SK-N-MC (cell line): Measurements from ENCODE around the gene PPRC1.
A peak's percentile ranks its signal among the peaks of the same experiment; 100 is the strongest.

Experiments used
- DNase-seq: peaks from one replicate; pipeline ENCODE4 v3.0.0-alpha.2; 2011; ENCODE audit warnings: low read depth, low spot score
- H3K27ac ChIP-seq: fragments of 200-600 bp; sonication (generic); 2 replicates; pipeline ENCODE4 v1.5.1; 2016; ENCODE audit warnings: mixed run types
- H3K36me3 ChIP-seq: fragments of 200-600 bp; sonication (generic); 2 replicates; pipeline ENCODE4 v1.6.1; 2017; ENCODE audit warnings: antibody characterized with exemption, low read length, mixed read lengths; ENCODE audit not compliant: insufficient read depth
- H3K4me3 ChIP-seq: fragments of 200-600 bp; sonication (generic); 2 replicates; pipeline ENCODE4 v1.5.1; 2016
- H3K9ac ChIP-seq: fragments of 200-600 bp; sonication (generic); 2 replicates; pipeline ENCODE4 v1.8.0; 2017; ENCODE audit warnings: mixed run types, mixed read lengths; ENCODE audit not compliant: insufficient read length
- H3K9me3 ChIP-seq: fragments of 200-600 bp; sonication (generic); 2 replicates; pipeline ENCODE4 v1.6.1; 2017; ENCODE audit warnings: low read depth, mild to moderate bottlenecking, antibody characterized with exemption, low read length, moderate library complexity, mixed read lengths
- EZH2 ChIP-seq: fragments of 200-600 bp; sonication (generic); IDR thresholded peaks from one replicate; pipeline ENCODE4 v1.6.1; 2017; ENCODE audit warnings: antibody characterized with exemption
- FOXP2 ChIP-seq: optimal IDR thresholded peaks from 2 replicates; pipeline ENCODE3; 2011; ENCODE audit warnings: mild to moderate bottlenecking, moderate library complexity; ENCODE audit not compliant: insufficient read depth; ENCODE audit errors: extremely low read length, control extremely low read depth
- POLR2AphosphoS5 ChIP-seq: IDR thresholded peaks from 2 replicates; pipeline ENCODE4 v1.6.1; 2012; ENCODE audit warnings: mild to moderate bottlenecking, low read depth, low read length, borderline replicate concordance

The PPRC1 gene

DNA sequence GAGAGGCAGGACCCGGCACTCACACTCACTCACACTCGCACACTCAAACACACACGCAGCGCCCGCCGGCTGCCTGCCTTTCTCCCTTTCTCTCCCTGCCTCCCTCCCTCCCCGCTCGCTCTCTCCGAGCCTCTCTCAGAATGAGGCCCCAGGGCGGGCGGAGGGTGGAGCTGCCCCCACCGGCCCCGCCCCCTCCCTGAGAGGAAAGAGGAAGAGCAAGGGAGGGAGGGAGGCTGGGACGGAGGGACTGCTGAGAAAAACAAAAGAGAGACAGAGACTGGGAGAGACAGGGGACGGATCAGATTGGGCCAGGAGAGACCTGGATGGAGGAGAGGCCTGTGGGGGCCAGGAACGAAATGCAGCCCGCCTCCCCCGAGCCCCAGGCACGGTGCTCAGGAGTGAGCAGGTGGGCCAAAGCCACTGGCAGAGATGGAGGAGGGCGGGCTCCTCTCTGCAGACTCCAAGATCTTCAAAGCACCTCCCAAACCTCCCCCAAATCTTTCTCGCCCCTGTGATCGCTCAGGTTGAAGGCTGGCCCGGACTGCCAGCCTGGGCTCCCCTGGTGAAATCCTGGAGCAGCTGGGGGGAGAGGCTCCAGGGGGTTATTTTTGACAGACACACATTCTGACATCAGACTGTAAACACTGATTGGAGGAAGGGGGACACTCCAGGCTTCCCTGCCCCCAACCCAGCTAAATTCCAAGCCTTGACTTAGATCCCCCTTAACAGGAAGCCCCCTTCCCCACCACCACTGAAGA lies 17.8 kb upstream of the PPRC1 start:
- H3K4me3 ChIP-seq, result peak overlapping the region; percentile 80
- H3K9ac ChIP-seq, result no peak overlapping the region
- DNase-seq, result no peak
- peak overlapping the region; percentile 67 for H3K27ac ChIP-seq
- TF ChIP-seq POLR2AphosphoS5, result peak; percentile 88
- no peak for TF ChIP-seq FOXP2
- no peak for TF ChIP-seq EZH2
- H3K36me3 ChIP-seq, result peaks cover 11% of the 10 kb centered on the region; the same call in 1 of the 2 replicates
- H3K9me3 ChIP-seq, result no peaks in the 10 kb centered on the region

GRCh38 chr10:102115775-102116174 lies 17.1 kb upstream of the PPRC1 start:
- peak overlapping the region; percentile 80 for H3K4me3 ChIP-seq
- TF ChIP-seq FOXP2, result no peak
- no peak for TF ChIP-seq POLR2AphosphoS5
- TF ChIP-seq EZH2, result no peak
- H3K27ac ChIP-seq, result peak overlapping the region; percentile 67
- DNase-seq, result no peak
- H3K9me3 ChIP-seq, result no peaks in the 10 kb centered on the region
- no peak overlapping the region for H3K9ac ChIP-seq
- peaks cover 3% of the 10 kb centered on the region; the same call in 1 of the 2 replicates for H3K36me3 ChIP-seq

GRCh38 chr10:102116656-102117055 lies 16.2 kb upstream of the PPRC1 start:
- no peak for TF ChIP-seq FOXP2
- no peak for TF ChIP-seq EZH2
- no peak for TF ChIP-seq POLR2AphosphoS5
- no peak for DNase-seq
- peak overlapping the region; percentile 93 for H3K27ac ChIP-seq
- H3K4me3 ChIP-seq, result peak overlapping the region; percentile 78; the same call in 1 of the 2 replicates
- H3K36me3 ChIP-seq, result no peaks in the 10 kb centered on the region
- no peak overlapping the region for H3K9ac ChIP-seq
- H3K9me3 ChIP-seq, result no peaks in the 10 kb centered on the region

DNA sequence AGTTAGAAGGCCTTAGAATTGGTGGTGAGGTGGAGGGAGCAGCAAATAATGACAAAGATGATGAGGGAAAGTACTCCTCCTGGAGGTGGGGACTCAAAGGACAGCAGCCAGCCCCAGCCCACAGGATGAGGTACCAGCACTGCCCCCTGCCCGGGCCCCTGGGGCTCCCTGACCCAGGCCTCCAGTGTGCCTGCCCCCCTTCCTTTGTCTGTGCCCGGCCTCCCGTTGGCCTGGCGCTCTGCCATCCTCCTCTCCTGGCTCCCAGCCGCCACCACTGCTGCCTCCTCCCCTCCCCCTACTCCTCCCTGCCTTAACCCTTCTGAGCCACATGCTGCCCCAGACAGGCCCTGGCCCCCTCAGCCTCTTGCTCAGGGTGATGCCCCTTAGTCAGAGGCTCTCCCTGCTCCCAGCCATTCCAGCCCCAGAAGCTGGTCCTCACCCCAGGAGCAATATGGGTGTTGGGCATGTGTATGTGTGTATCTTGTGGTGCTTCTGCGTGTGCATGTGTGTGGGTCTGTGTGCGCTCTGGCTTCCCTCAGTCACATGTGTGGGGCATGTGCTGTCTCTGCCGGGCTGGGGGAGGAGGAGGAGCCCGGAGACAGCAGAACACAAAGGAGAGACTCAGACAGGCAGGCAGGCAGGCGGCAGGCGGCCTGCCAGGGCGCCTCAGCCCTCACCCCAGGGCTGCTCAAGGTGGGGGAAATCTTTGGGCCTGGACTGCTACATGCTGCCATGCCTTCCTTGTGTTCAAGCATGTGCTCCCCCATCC lies 15.3 kb upstream of the PPRC1 start:
- no peak for DNase-seq
- TF ChIP-seq FOXP2, result no peak
- peak; percentile 62; the same call in 1 of the 2 replicates for TF ChIP-seq POLR2AphosphoS5
- peak overlapping the region; percentile 59 for H3K9ac ChIP-seq

DNA sequence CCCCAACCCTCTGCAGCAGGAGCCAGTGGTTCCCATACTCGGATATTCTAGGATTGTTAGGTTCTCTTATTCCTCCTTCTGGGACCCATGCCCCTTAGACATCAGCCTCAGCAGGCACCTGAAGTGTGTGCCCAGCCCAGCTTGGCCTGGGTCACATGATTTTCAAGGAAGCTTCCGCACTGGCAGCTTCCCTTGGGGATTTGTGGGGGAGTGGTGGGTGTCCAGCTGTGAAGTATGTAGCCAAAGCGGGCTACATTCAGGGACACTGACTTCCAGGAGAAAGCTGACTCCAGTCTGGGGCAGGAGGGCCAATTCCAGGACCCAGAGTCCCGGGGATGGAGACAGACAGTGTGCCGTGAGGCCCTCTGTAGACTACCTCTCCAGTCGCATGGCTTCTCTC lies 14.0 kb upstream of the PPRC1 start:
- Histone ChIP-seq H3K27ac (peak overlapping the region; percentile 93), H3K36me3 (no peaks in the 10 kb centered on the region), H3K4me3 (peak overlapping the region; percentile 78), H3K9me3 (no peaks in the 10 kb centered on the region), H3K9ac (peak overlapping the region; percentile 59)
- DNase-seq, result no peak
- TF ChIP-seq POLR2AphosphoS5 (no peak), EZH2 (no peak), FOXP2 (no peak)

More for the DNA sequence above, 15.3 kb upstream of the PPRC1 start:
- H3K4me3 ChIP-seq, result peak overlapping the region; percentile 78
- H3K9me3 ChIP-seq, result no peaks in the 10 kb centered on the region
- H3K36me3 ChIP-seq, result no peaks in the 10 kb centered on the region
- H3K27ac ChIP-seq, result peak overlapping the region; percentile 93

DNA sequence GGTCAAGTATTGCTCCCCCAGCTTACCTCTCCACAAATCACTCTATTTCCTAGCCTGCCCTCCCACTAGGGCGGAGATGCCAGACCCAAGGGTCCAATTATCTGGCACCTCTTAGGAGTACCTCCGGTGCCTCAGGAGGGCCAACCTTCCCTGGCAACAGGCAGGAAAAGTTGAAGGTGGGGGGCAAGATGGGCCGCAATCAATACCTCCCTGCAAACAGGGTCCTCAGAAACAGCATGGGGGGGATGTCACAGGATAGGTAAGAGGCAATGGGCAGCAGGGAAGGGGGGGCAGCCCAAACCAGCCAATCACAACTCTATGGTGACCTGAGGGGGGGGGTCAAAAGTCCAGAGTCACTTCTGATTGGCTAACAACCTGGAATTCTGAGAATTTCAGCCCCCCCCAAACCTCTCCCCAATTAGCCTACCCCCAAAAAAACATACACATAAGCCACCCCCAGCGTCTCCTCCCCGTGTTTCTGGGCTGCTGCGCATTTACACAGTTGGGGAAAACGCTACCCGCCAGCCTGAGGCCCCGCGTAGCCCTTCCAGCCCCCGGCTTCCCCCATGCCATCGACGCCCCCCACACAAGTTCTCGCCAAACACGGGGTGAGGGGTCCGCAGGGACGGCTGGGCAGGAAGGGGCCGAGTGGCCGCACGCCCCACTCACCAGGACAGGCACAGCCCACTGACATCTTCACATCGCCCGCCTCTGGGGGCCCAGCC lies 13.3 kb upstream of the PPRC1 start:
- no peak for DNase-seq
- H3K9ac ChIP-seq, result peak overlapping the region; percentile 47
- H3K36me3 ChIP-seq, result no peaks in the 10 kb centered on the region
- no peaks in the 10 kb centered on the region for H3K9me3 ChIP-seq
- H3K4me3 ChIP-seq, result peak overlapping the region; percentile 78
- peak overlapping the region; percentile 93 for H3K27ac ChIP-seq
- TF ChIP-seq EZH2 (no peak), POLR2AphosphoS5 (no peak; the same call in 1 of the 2 replicates), FOXP2 (no peak)

GRCh38 chr10:102120142-102120990 lies 12.5 kb upstream of the PPRC1 start, which contains the start of gene LDB1:
Gene LDB1 (minus strand): TSS chr10:102120368. CDS start chr10:102120110, 258 bp downstream.
- Histone ChIP-seq H3K9me3 (no peaks in the 10 kb centered on the region), H3K9ac (peak within 1 kb of the TSS; percentile 47), H3K27ac (peak within 1 kb of the TSS; percentile 93), H3K36me3 (no peaks in the 10 kb centered on the region), H3K4me3 (peak within 1 kb of the TSS; percentile 78)
- TF ChIP-seq FOXP2 (no peak), EZH2 (no peak), POLR2AphosphoS5 (peak; percentile 53; the same call in 1 of the 2 replicates)
- DNase-seq, result no peak
